ENCODE data around the gene SCUBE3. TPM values are rescaled to one million over a fixed set of nuclear protein-coding genes. Genes with fewer than 3 reads are reported as not detected.

Gene SCUBE3
- 0.04 TPM for polyA plus RNA-seq (2012; ENCODE audit: low read depth, missing spikeins)

DNA sequence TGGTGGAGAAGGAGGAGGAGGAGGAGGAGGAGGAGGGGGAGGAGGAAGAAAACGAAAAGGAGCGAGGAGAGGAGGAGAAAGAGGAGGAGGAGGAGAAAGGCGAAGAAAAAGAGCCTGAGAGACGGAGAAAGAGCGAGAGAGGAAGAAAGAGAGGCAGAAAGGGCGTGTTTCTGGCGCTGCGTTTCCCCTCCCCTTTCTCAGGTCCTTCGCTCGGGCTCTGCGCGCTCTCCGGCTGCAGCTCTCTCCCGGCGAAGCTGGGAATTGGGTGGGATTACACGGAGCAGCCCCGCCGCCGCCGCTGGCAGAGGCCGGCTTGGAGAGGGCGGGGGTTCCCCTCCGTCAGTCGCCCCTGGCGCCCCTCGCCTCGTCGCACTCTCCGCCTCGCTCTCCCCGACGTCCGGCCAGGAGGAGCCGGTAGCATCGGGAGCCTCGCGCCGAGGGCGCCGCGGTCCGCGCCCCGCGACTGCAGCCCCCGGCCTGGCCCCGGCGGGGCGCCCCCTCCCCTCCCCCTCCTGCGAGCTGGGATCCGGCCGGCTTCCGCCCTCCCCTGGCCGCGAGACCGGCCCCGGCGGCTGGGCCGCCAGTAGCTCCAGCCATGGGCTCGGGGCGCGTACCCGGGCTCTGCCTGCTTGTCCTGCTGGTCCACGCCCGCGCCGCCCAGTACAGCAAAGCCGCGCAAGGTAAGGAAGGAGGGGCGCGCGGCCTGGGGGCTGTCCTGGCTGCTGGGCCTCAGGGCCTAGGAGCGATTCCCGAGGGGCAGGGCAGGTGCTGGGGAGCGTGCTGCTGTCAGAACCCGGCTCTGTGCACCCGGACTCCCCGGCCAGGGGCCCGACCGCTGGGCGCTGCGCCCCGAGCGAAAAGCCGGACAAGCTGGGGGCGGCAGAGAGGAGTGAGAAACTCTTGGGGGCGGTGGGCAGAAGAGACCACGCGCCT, at the start of gene SCUBE3:
TSS of gene SCUBE3 (plus strand) at position 133 of the 933 bp plus-strand sequence. CDS start at position 596, 463 bp downstream.
- FAIRE-seq (peak; percentile 20), DNase-seq (ENCODE audit: insufficient read length, low spot score) (peak; percentile 70)
- TF ChIP-seq POLR2A (IDR thresholded peaks at IDR 0.05; ENCODE audit: low read depth, low read length), result no peak
- TF ChIP-seq POU2F2 (IDR thresholded peaks at IDR 0.05; ENCODE audit: low read depth, low read length), result no peak
- TF ChIP-seq PAX5 (IDR thresholded peaks at IDR 0.05; ENCODE audit: insufficient read depth, low read length, severe bottlenecking), result no peak
- no peak for TF ChIP-seq TAF1 (IDR thresholded peaks at IDR 0.05; ENCODE audit: low read depth, low read length)
- no peak for TF ChIP-seq POLR2AphosphoS5 (IDR thresholded peaks at IDR 0.05; ENCODE audit: low read depth, low read length)
- TF ChIP-seq SPI1 (IDR thresholded peaks at IDR 0.05; ENCODE audit: low read depth, low read length), result no peak

DNA sequence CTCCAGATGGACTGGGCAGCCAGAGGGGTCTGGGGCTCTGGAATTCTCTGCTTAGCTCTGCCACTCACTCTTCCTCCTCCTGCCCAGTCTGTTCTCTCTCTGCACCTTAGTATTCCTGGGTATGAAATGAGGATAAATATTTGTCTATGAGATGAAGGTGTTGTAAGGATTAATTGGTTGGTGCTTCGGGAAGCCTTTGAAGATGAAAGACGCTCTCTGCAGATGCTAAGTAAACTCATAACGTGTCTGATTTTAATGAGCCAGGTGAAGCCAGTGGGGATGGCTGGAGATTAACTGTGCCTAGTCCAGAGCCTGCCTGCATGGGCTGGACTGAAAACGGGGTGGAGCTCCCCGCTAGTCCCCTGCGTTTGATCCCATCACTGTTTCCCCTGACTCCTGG, 49.5 kb upstream of the SCUBE3 start:
- TF ChIP-seq PAX5 (IDR thresholded peaks at IDR 0.05; ENCODE audit: insufficient read depth, low read length, severe bottlenecking), result no peak
- no peak for TF ChIP-seq POLR2A (IDR thresholded peaks at IDR 0.05; ENCODE audit: low read depth, low read length)
- no peak for TF ChIP-seq POU2F2 (IDR thresholded peaks at IDR 0.05; ENCODE audit: low read depth, low read length)
- TF ChIP-seq TAF1 (IDR thresholded peaks at IDR 0.05; ENCODE audit: low read depth, low read length), result no peak
- no peak for TF ChIP-seq POLR2AphosphoS5 (IDR thresholded peaks at IDR 0.05; ENCODE audit: low read depth, low read length)
- no peak for TF ChIP-seq SPI1 (IDR thresholded peaks at IDR 0.05; ENCODE audit: low read depth, low read length)
- FAIRE-seq (no peak), DNase-seq (ENCODE audit: insufficient read length, low spot score) (no peak)

DNA sequence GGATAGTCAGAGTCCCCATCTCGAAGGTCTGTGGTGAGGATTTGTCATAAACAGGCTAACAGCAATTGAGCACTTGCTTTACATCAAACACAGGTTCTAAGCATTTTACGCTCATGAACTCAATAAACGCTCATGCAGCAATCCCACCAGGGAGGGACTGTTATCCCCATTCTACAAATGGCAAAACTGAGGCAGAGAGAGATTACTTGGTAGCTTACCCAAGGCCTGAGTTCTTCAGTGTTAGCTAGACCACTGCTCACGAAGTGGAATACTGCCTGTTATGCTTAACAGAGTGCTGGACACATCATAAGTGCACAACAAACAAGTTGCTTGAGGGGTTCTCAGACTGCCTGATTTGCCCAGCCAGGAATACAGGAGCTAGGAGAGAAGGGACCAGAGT, 48.9 kb upstream of the SCUBE3 start:
- FAIRE-seq (no peak), DNase-seq (ENCODE audit: insufficient read length, low spot score) (no peak)
- TF ChIP-seq POU2F2 (IDR thresholded peaks at IDR 0.05; ENCODE audit: low read depth, low read length) (no peak), PAX5 (IDR thresholded peaks at IDR 0.05; ENCODE audit: insufficient read depth, low read length, severe bottlenecking) (no peak), TAF1 (IDR thresholded peaks at IDR 0.05; ENCODE audit: low read depth, low read length) (no peak), POLR2AphosphoS5 (IDR thresholded peaks at IDR 0.05; ENCODE audit: low read depth, low read length) (no peak), POLR2A (IDR thresholded peaks at IDR 0.05; ENCODE audit: low read depth, low read length) (no peak)

DNA sequence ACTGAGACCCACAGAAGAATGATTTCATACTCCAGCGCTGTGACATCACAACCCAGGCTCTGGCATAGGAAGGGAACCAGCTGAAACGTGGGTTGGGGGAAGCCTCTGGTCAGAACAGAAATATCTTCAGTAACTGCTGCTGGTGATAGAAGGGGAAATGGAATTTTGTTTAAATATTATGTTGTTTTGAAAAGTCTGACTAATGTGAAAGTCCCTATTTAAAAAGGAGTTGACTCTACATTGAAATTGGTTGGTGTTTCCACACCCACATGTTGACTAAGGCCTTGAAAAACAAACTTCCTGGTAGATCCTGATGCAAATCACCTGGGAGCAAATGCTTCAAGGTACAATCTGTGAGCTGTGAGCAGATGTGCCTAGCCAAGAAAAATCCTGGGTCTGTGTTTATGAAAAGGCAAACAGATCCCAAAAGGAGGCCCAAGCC, 48.1 kb upstream of the SCUBE3 start:
- no peak for TF ChIP-seq PAX5 (IDR thresholded peaks at IDR 0.05; ENCODE audit: insufficient read depth, low read length, severe bottlenecking)
- TF ChIP-seq SPI1 (IDR thresholded peaks at IDR 0.05; ENCODE audit: low read depth, low read length), result peak; percentile 38; the same call in 1 of the 2 replicates
- no peak for FAIRE-seq
- no peak for DNase-seq (ENCODE audit: insufficient read length, low spot score)

DNA sequence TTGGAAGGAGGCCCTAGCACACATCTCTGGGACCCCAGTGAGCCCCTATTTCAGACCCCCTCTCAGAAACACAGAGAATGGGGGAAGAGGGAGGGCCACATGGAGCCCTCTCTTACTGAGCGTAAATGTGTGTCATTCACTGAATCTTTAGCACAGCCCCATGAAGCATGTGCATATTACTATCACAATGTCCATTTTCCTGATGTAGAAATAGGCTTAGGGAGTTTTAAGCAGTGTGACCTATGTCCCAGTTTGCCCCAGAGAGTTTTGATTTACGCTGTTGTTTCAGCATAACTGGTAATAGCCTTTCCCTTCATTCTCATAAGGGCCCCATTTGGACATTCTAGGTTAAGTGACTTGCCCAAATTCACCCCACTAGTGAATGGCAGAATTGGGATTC, 47.6 kb upstream of the SCUBE3 start:
- no peak for DNase-seq (ENCODE audit: insufficient read length, low spot score)
- no peak for TF ChIP-seq POLR2AphosphoS5 (IDR thresholded peaks at IDR 0.05; ENCODE audit: low read depth, low read length)
- no peak for TF ChIP-seq POU2F2 (IDR thresholded peaks at IDR 0.05; ENCODE audit: low read depth, low read length)
- no peak for TF ChIP-seq TAF1 (IDR thresholded peaks at IDR 0.05; ENCODE audit: low read depth, low read length)
- TF ChIP-seq PAX5 (IDR thresholded peaks at IDR 0.05; ENCODE audit: insufficient read depth, low read length, severe bottlenecking), result no peak
- no peak for TF ChIP-seq POLR2A (IDR thresholded peaks at IDR 0.05; ENCODE audit: low read depth, low read length)
- no peak for TF ChIP-seq SPI1 (IDR thresholded peaks at IDR 0.05; ENCODE audit: low read depth, low read length)
- no peak for FAIRE-seq

DNA sequence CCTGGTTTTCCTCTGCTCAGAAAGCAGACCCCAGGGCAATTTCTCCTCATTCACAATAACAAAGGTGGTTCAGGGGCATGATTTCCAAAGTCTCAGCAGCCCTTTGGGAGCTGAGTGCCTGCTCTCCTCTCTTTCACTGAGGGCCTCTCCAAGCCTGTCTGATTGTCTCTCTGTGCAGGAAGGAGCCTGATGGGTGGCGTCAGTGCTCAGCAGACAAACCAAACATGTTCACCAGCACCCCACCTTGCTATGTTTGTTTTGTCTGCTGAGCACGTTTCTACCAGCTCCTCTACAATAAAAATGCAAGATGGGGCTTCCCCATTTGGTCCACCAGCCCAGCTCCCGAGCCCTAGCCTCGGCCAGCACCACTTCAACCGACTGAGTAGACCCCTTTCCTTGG, 47.2 kb upstream of the SCUBE3 start:
- FAIRE-seq, result no peak
- no peak for TF ChIP-seq POU2F2 (IDR thresholded peaks at IDR 0.05; ENCODE audit: low read depth, low read length)
- no peak for TF ChIP-seq POLR2A (IDR thresholded peaks at IDR 0.05; ENCODE audit: low read depth, low read length)
- no peak for TF ChIP-seq PAX5 (IDR thresholded peaks at IDR 0.05; ENCODE audit: insufficient read depth, low read length, severe bottlenecking)
- no peak for TF ChIP-seq TAF1 (IDR thresholded peaks at IDR 0.05; ENCODE audit: low read depth, low read length)
- no peak for TF ChIP-seq POLR2AphosphoS5 (IDR thresholded peaks at IDR 0.05; ENCODE audit: low read depth, low read length)

DNA sequence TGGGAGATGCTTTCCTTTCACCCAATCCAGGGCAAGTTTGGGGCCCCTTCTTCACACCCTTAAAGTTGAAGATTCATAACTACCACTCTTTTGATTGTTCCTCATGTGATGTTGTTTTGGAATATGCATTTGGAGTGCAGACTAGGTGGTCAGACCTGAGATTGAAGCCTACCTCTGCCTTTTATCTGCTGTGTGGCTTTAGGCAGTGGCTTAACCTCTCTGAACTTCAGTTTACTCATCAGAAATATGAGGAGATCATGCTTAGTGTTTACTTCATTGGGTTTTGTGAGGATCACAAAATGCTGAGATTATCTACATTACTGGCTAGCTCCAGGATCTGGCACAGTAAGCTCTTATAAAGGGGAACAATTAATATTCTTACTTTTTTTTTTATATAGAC, 46.3 kb upstream of the SCUBE3 start:
- DNase-seq (ENCODE audit: insufficient read length, low spot score) (no peak), FAIRE-seq (no peak)
- TF ChIP-seq POLR2A (IDR thresholded peaks at IDR 0.05; ENCODE audit: low read depth, low read length) (no peak), POU2F2 (IDR thresholded peaks at IDR 0.05; ENCODE audit: low read depth, low read length) (no peak), SPI1 (IDR thresholded peaks at IDR 0.05; ENCODE audit: low read depth, low read length) (no peak), POLR2AphosphoS5 (IDR thresholded peaks at IDR 0.05; ENCODE audit: low read depth, low read length) (no peak), PAX5 (IDR thresholded peaks at IDR 0.05; ENCODE audit: insufficient read depth, low read length, severe bottlenecking) (no peak), TAF1 (IDR thresholded peaks at IDR 0.05; ENCODE audit: low read depth, low read length) (no peak)

More for the DNA sequence above, 47.2 kb upstream of the SCUBE3 start:
- no peak for DNase-seq (ENCODE audit: insufficient read length, low spot score)

DNA sequence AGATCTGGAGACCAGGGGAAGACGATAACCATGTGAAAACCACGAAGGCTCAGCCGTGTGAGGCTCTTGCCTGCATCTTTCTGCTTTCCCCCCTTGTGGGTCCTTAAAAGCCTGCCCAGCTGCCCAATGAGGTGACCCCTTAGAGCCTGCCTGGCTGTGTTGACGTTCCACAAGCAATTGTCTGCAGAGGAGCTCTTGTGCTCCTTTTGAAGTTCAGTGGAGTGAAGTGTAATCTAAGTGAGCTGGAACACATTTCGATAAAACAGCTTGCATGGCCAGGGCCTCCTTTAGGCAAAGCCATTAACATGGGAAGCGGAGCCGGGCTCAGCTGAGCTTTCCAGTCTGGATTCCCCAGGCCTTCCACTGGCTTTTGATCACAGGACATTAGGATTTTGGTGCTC, 45.3 kb upstream of the SCUBE3 start:
- no peak for FAIRE-seq
- TF ChIP-seq TAF1 (IDR thresholded peaks at IDR 0.05; ENCODE audit: low read depth, low read length) (no peak), POU2F2 (IDR thresholded peaks at IDR 0.05; ENCODE audit: low read depth, low read length) (no peak), POLR2AphosphoS5 (IDR thresholded peaks at IDR 0.05; ENCODE audit: low read depth, low read length) (no peak), POLR2A (IDR thresholded peaks at IDR 0.05; ENCODE audit: low read depth, low read length) (no peak), PAX5 (IDR thresholded peaks at IDR 0.05; ENCODE audit: insufficient read depth, low read length, severe bottlenecking) (no peak), SPI1 (IDR thresholded peaks at IDR 0.05; ENCODE audit: low read depth, low read length) (no peak)
- DNase-seq (ENCODE audit: insufficient read length, low spot score), result no peak

DNA sequence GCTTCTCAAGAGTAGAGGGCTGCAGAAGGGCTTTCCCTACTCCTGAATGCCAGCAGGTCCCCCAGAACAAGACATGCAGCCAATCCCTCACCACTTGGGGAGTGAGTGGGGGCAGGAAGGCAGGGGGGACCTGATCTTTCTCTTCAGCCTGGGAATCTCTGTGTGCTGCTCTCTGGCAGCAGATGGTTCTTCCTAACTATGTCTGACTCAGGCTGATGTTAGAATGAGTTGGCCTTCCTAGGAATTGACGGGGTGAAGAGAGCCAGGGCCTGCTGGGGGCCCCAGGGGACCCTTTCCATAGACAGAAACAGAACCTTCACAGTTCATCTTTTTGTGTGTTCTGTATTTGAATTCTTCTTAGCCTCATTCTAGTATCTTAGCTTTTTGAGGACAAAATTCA, 43.6 kb upstream of the SCUBE3 start:
- no peak for FAIRE-seq
- DNase-seq (ENCODE audit: insufficient read length, low spot score), result no peak
- TF ChIP-seq POLR2AphosphoS5 (IDR thresholded peaks at IDR 0.05; ENCODE audit: low read depth, low read length), result no peak
- no peak for TF ChIP-seq PAX5 (IDR thresholded peaks at IDR 0.05; ENCODE audit: insufficient read depth, low read length, severe bottlenecking)
- TF ChIP-seq TAF1 (IDR thresholded peaks at IDR 0.05; ENCODE audit: low read depth, low read length), result no peak
- no peak for TF ChIP-seq POLR2A (IDR thresholded peaks at IDR 0.05; ENCODE audit: low read depth, low read length)
- no peak for TF ChIP-seq POU2F2 (IDR thresholded peaks at IDR 0.05; ENCODE audit: low read depth, low read length)
- TF ChIP-seq SPI1 (IDR thresholded peaks at IDR 0.05; ENCODE audit: low read depth, low read length), result no peak

All from GM12891 (cell line).